OCI-LY7 (cell line): Measurements from ENCODE around the gene ANK3.

Experiments
- EZH2phosphoT487 ChIP-seq: fragments of 200-600 bp; sonication (generic); IDR thresholded peaks from 2 replicates; pipeline ENCODE4 v1.6.1; 2018; ENCODE audit warnings: low read depth, borderline replicate concordance, mild to moderate bottlenecking, mixed run types, antibody characterized with exemption, low read length, moderate library complexity, mixed read lengths
- TF ChIP-seq, protein P1 (sequence below): fragments of 200-600 bp; sonication (generic); conservative IDR thresholded peaks from 2 replicates; pipeline ENCODE4 v1.5.1; 2014; ENCODE audit warnings: mild to moderate bottlenecking, antibody characterized with exemption, low read length, moderate library complexity, mixed read lengths

- TF ChIP-seq, protein P1, sequence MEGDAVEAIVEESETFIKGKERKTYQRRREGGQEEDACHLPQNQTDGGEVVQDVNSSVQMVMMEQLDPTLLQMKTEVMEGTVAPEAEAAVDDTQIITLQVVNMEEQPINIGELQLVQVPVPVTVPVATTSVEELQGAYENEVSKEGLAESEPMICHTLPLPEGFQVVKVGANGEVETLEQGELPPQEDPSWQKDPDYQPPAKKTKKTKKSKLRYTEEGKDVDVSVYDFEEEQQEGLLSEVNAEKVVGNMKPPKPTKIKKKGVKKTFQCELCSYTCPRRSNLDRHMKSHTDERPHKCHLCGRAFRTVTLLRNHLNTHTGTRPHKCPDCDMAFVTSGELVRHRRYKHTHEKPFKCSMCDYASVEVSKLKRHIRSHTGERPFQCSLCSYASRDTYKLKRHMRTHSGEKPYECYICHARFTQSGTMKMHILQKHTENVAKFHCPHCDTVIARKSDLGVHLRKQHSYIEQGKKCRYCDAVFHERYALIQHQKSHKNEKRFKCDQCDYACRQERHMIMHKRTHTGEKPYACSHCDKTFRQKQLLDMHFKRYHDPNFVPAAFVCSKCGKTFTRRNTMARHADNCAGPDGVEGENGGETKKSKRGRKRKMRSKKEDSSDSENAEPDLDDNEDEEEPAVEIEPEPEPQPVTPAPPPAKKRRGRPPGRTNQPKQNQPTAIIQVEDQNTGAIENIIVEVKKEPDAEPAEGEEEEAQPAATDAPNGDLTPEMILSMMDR: no peak
- TF ChIP-seq EZH2phosphoT487: no peak
These were observed 196.7 kb downstream of the ANK3 start for GRCh38 chr10:60192946-60193345.
